Measurements from ENCODE around the gene RERE.
A peak's percentile ranks its signal among the peaks of the same experiment; 100 is the strongest.
"Not testable (repeated sequence)": the region's sequence is repeated elsewhere in the genome, so short reads cannot be mapped to it uniquely, and the experiment has no call there.

RERE gene

DNA sequence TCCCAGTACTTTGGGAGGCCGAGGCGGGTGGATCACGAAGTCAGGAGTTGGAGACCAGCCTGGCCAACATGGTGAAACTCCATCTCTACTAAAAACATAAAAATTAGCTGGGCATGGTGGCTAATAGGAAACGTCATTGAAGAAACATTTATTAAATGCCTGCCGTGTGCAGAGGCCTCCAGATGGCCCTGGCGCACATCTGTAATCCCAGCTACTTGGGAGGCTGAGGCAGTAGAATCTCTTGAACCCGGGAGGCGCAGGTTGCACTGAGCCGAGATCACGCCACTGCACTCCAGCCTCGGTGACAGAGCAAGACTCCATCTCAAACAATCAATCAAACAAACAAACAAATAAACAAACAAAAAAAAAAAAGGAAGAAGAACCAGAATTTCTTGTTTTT is 368.9 kb downstream of the RERE start:
- H2BK5ac ChIP-seq (ENCODE audit: low read depth, low read length, poor library complexity); H3K18ac ChIP-seq (ENCODE audit: low read length); H3K79me2 ChIP-seq (ENCODE audit: control insufficient read depth, insufficient read depth, low read length, poor library complexity); H2AK5ac ChIP-seq (ENCODE audit: low read length); H3K9ac ChIP-seq (ENCODE audit: low read length); H3K14ac ChIP-seq (ENCODE audit: low read length); H4K91ac ChIP-seq (ENCODE audit: low read depth, low read length); H3K23ac ChIP-seq (ENCODE audit: low read length); H2AFZ ChIP-seq (ENCODE audit: insufficient read depth, low read length, poor library complexity); H2BK120ac ChIP-seq (ENCODE audit: insufficient read depth, low read length, poor library complexity); H3K9me3 ChIP-seq (ENCODE audit: insufficient read depth, low read depth, low read length); H3K4me2 ChIP-seq (ENCODE audit: low read length); H3K27me3 ChIP-seq (ENCODE audit: insufficient read depth, low read length); H2BK12ac ChIP-seq (ENCODE audit: low read length); H3K79me1 ChIP-seq (ENCODE audit: low read length); H4K12ac ChIP-seq (ENCODE audit: low read depth, low read length); H3K36me3 ChIP-seq (ENCODE audit: control insufficient read depth in 1 of 2, insufficient read depth in 2 of 2, low read length in 2 of 2); H3K4me3 ChIP-seq (ENCODE audit: low read depth, low read length); H3K4ac ChIP-seq (ENCODE audit: low read depth, low read length); H4K8ac ChIP-seq (ENCODE audit: low read depth, low read length); H3K27ac ChIP-seq (ENCODE audit: low read depth, low read length): not testable (repeated sequence)
- WGBS (ENCODE audit: extremely low coverage, insufficient coverage, insufficient read length) = no CpG with 5 or more reads among the region's 11 CpGs
- peak; percentile 47 to 66 for DNase-seq
- H3K4me1 ChIP-seq (ENCODE audit: control insufficient read depth in 1 of 2, insufficient read depth in 2 of 2, low read length in 2 of 2) = peaks cover 12 to 21% of the 10 kb centered on the region in 2 experiments

DNA sequence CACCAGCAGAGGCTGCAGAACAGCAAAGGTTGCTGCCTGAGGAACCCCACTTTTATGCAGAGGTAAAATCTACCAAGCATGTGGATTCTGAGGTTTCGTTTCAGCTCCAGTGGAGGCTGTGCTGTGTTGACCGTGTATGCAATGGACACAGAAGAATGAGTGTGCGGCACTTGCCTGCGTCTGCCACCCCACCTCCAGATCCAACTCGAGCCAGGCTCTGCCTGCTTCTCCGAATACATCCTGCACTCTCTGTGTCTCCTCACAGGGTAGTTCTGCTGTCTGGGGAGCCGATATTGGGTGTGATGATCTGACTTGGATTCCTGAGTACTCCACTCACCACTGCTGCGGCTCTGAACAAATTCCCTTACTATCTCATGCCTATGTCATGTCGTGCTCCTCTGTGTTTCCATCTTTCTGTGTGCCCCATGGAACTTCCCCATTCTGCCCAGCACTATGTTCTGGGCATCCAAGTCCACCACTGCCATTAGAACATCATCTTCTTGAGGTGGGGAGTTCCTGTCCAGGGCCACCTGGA is 369.8 kb downstream of the RERE start:
- no peak overlapping the region for H2AFZ ChIP-seq (ENCODE audit: insufficient read depth, low read length, poor library complexity)
- H3K4me3 ChIP-seq (ENCODE audit: low read depth, low read length) = no peak overlapping the region
- H3K27ac ChIP-seq (ENCODE audit: low read depth, low read length) = no peak overlapping the region
- peak; percentile 37 to 62 for DNase-seq
- no peak overlapping the region for H4K8ac ChIP-seq (ENCODE audit: low read depth, low read length)
- no peak overlapping the region for H2BK120ac ChIP-seq (ENCODE audit: insufficient read depth, low read length, poor library complexity)
- peaks cover 12 to 21% of the 10 kb centered on the region in 2 experiments for H3K4me1 ChIP-seq (ENCODE audit: control insufficient read depth in 1 of 2, insufficient read depth in 2 of 2, low read length in 2 of 2)
- no peak overlapping the region for H2AK5ac ChIP-seq (ENCODE audit: low read length)
- no peak overlapping the region for H3K4ac ChIP-seq (ENCODE audit: low read depth, low read length)
- H3K79me1 ChIP-seq (ENCODE audit: low read length) = no peaks in the 10 kb centered on the region
- H2BK5ac ChIP-seq (ENCODE audit: low read depth, low read length, poor library complexity) = no peak overlapping the region
- no peaks in the 10 kb centered on the region for H3K9me3 ChIP-seq (ENCODE audit: insufficient read depth, low read depth, low read length)
- H2BK12ac ChIP-seq (ENCODE audit: low read length) = no peak overlapping the region
- H3K4me2 ChIP-seq (ENCODE audit: low read length) = no peak overlapping the region
- no peak overlapping the region for H4K91ac ChIP-seq (ENCODE audit: low read depth, low read length)
- WGBS (ENCODE audit: extremely low coverage, insufficient coverage, insufficient read length) = no CpG with 5 or more reads among the region's 9 CpGs
- peaks cover 4 to 5% of the 10 kb centered on the region in 2 experiments for H3K36me3 ChIP-seq (ENCODE audit: control insufficient read depth in 1 of 2, insufficient read depth in 2 of 2, low read length in 2 of 2)
- no peak overlapping the region for H3K9ac ChIP-seq (ENCODE audit: low read length)
- H3K14ac ChIP-seq (ENCODE audit: low read length) = no peak overlapping the region
- H3K23ac ChIP-seq (ENCODE audit: low read length) = no peak overlapping the region
- H4K12ac ChIP-seq (ENCODE audit: low read depth, low read length) = no peak overlapping the region
- H3K79me2 ChIP-seq (ENCODE audit: control insufficient read depth, insufficient read depth, low read length, poor library complexity) = peaks cover 2% of the 10 kb centered on the region
- no peaks in the 10 kb centered on the region for H3K27me3 ChIP-seq (ENCODE audit: insufficient read depth, low read length)
- peak overlapping the region; percentile 49 for H3K18ac ChIP-seq (ENCODE audit: low read length)

DNA sequence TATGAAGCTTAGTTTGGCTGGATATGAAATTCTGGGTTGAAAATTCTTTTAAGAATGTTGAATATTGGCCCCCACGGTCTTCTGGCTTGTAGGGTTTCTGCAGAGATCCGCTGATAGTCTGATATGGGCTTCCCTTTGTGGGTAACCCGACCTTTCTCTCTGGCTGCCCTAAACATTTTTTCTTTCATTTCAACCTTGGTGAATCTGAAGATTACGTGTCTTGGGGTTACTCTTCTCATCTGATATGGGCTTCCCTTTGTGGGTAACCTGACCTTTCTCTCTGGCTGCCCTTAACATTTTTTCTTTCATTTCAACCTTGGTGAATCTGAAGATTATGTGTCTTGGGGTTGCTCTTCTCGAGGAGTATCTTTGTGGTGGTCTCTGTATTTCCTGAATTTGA is 371.3 kb downstream of the RERE start:
- not testable (repeated sequence) for H4K8ac ChIP-seq (ENCODE audit: low read depth, low read length); H2AK5ac ChIP-seq (ENCODE audit: low read length); H2BK120ac ChIP-seq (ENCODE audit: insufficient read depth, low read length, poor library complexity); H3K23ac ChIP-seq (ENCODE audit: low read length); DNase-seq; H3K27ac ChIP-seq (ENCODE audit: low read depth, low read length); H3K9ac ChIP-seq (ENCODE audit: low read length); H3K79me2 ChIP-seq (ENCODE audit: control insufficient read depth, insufficient read depth, low read length, poor library complexity); H4K91ac ChIP-seq (ENCODE audit: low read depth, low read length); H3K36me3 ChIP-seq (ENCODE audit: control insufficient read depth in 1 of 2, insufficient read depth in 2 of 2, low read length in 2 of 2); H3K27me3 ChIP-seq (ENCODE audit: insufficient read depth, low read length); H3K79me1 ChIP-seq (ENCODE audit: low read length); H4K12ac ChIP-seq (ENCODE audit: low read depth, low read length); H3K4me2 ChIP-seq (ENCODE audit: low read length); H2AFZ ChIP-seq (ENCODE audit: insufficient read depth, low read length, poor library complexity); H3K9me3 ChIP-seq (ENCODE audit: insufficient read depth, low read depth, low read length); H2BK12ac ChIP-seq (ENCODE audit: low read length); H3K4ac ChIP-seq (ENCODE audit: low read depth, low read length); H3K18ac ChIP-seq (ENCODE audit: low read length); H3K4me3 ChIP-seq (ENCODE audit: low read depth, low read length); H2BK5ac ChIP-seq (ENCODE audit: low read depth, low read length, poor library complexity); H3K14ac ChIP-seq (ENCODE audit: low read length)
- no CpG with 5 or more reads among the region's 5 CpGs for WGBS (ENCODE audit: extremely low coverage, insufficient coverage, insufficient read length)
- H3K4me1 ChIP-seq (ENCODE audit: control insufficient read depth in 1 of 2, insufficient read depth in 2 of 2, low read length in 2 of 2) = peaks cover 12 to 21% of the 10 kb centered on the region in 2 experiments

DNA sequence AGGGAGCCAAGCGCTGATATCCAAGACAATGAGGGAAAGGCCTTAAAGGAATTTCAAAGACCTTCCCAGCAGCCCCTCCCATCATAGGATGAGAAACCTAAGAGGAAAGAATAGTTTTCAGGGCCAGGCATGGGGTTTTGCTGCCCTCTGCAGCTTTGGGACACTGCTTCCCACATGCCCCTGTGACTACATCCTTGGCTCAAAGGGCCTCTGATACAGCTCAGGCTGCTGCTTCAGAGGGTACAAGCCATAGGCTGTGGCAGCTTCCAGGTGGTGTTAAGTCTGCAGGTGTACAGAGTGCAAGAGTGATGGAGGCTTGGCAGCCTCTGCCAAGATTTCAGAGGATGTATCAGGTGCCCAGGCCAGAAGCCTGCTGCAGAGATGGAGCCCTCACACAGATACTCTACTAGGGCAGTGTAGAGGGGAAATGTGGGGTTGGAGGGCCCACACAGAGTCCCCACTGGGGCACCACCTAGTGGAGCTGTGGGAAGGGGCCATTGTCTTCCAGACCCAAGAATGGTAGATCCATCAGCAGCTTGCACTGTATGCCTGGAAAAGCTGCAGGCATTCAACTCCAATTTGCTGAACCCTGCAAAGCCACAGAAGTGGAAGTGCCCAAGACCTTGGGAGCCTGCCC is 373.8 kb downstream of the RERE start:
- no peak overlapping the region for H3K4me2 ChIP-seq (ENCODE audit: low read length)
- DNase-seq = peak in 1 of 2 donors; percentile 23
- no peak overlapping the region for H3K4me3 ChIP-seq (ENCODE audit: low read depth, low read length)

More for the DNA sequence above, 373.8 kb downstream of the RERE start:
- no peaks in the 10 kb centered on the region for H3K79me2 ChIP-seq (ENCODE audit: control insufficient read depth, insufficient read depth, low read length, poor library complexity)
- no peak overlapping the region for H4K91ac ChIP-seq (ENCODE audit: low read depth, low read length)
- WGBS (ENCODE audit: extremely low coverage, insufficient coverage, insufficient read length) = no CpG with 5 or more reads among the region's 1 CpG
- no peak overlapping the region for H3K27ac ChIP-seq (ENCODE audit: low read depth, low read length)
- H2AK5ac ChIP-seq (ENCODE audit: low read length) = no peak overlapping the region
- H2BK12ac ChIP-seq (ENCODE audit: low read length) = no peak overlapping the region
- H3K18ac ChIP-seq (ENCODE audit: low read length) = no peak overlapping the region
- no peak overlapping the region for H2BK5ac ChIP-seq (ENCODE audit: low read depth, low read length, poor library complexity)
- no peak overlapping the region for H4K8ac ChIP-seq (ENCODE audit: low read depth, low read length)
- no peak overlapping the region for H3K14ac ChIP-seq (ENCODE audit: low read length)
- H3K27me3 ChIP-seq (ENCODE audit: insufficient read depth, low read length) = no peaks in the 10 kb centered on the region
- no peaks in the 10 kb centered on the region for H3K79me1 ChIP-seq (ENCODE audit: low read length)
- H3K9ac ChIP-seq (ENCODE audit: low read length) = no peak overlapping the region
- H3K9me3 ChIP-seq (ENCODE audit: insufficient read depth, low read depth, low read length) = no peaks in the 10 kb centered on the region
- no peak overlapping the region for H3K23ac ChIP-seq (ENCODE audit: low read length)
- H3K4ac ChIP-seq (ENCODE audit: low read depth, low read length) = no peak overlapping the region
- H2AFZ ChIP-seq (ENCODE audit: insufficient read depth, low read length, poor library complexity) = no peak overlapping the region
- peaks cover 5 to 10% of the 10 kb centered on the region in 2 experiments for H3K4me1 ChIP-seq (ENCODE audit: control insufficient read depth in 1 of 2, insufficient read depth in 2 of 2, low read length in 2 of 2)
- no peak overlapping the region for H2BK120ac ChIP-seq (ENCODE audit: insufficient read depth, low read length, poor library complexity)
- no peak overlapping the region for H4K12ac ChIP-seq (ENCODE audit: low read depth, low read length)
- H3K36me3 ChIP-seq (ENCODE audit: control insufficient read depth in 1 of 2, insufficient read depth in 2 of 2, low read length in 2 of 2) = peaks cover 4 to 5% of the 10 kb centered on the region in 2 experiments
